Head of caudate nucleus (tissue), 42 donors: Measurements from ENCODE around the gene NR2C2.

Source experiments
- DNase-seq, 42 donors: peaks; one replicate each; pipeline versions ENCODE4 v3.0.0 to v3.0.0-alpha.2; 2020 to 2021; ENCODE audit warnings: mixed read lengths in 7 of 42
- intact Hi-C: fragments of 100-400 bp; cut with DNase I; formaldehyde crosslinking; loops from one replicate; pipeline ENCODE4 v1.15.0; 2022

Gene NR2C2

GRCh38 chr3:14918356-14918860, 29.0 kb upstream of the NR2C2 start:
- no peak for DNase-seq
- intact Hi-C loops = no loop called here

- intact Hi-C loops = loop anchor here (5.0 kb wide), 1 partner anchor 248 kb away; no protein-coding TSS in a partner anchor
- DNase-seq = no peak
These were observed 26.8 kb upstream of the NR2C2 start for GRCh38 chr3:14920536-14920935.

GRCh38 chr3:14921034-14921616, 26.3 kb upstream of the NR2C2 start:
- intact Hi-C loops = loop anchor here (5.0 kb wide), 1 partner anchor 249 kb away; no protein-coding TSS in a partner anchor
- DNase-seq = peak; percentile 73 to 93 (median 86)

GRCh38 chr3:14921811-14922705, 25.3 kb upstream of the NR2C2 start:
- no peak for DNase-seq
- intact Hi-C loops = loop anchor here (5.0 kb wide), 1 partner anchor 250 kb away; no protein-coding TSS in a partner anchor

- intact Hi-C loops = loop anchor here (5.0 kb wide), 1 partner anchor 251 kb away; no protein-coding TSS in a partner anchor
- DNase-seq = no peak
These were observed 24.5 kb upstream of the NR2C2 start for GRCh38 chr3:14922863-14923262.

GRCh38 chr3:14923476-14923875, 23.9 kb upstream of the NR2C2 start:
- intact Hi-C loops = loop anchor here (5.0 kb wide), 1 partner anchor 251 kb away; no protein-coding TSS in a partner anchor
- DNase-seq = no peak

GRCh38 chr3:14925729-14926591, 21.4 kb upstream of the NR2C2 start:
- intact Hi-C loops = no loop called here
- DNase-seq = peak in 24 of 42 donors; percentile 18 to 75 (median 45)

GRCh38 chr3:14926592-14926991, 20.8 kb upstream of the NR2C2 start:
- DNase-seq = peak in 1 of 42 donors; percentile 38
- intact Hi-C loops = no loop called here

GRCh38 chr3:14927308-14927707, 20.1 kb upstream of the NR2C2 start:
- DNase-seq = no peak
- intact Hi-C loops = no loop called here

GRCh38 chr3:14929310-14930074, 17.9 kb upstream of the NR2C2 start:
- DNase-seq = no peak
- intact Hi-C loops = no loop called here

- intact Hi-C loops = no loop called here
These were observed 13.5 kb upstream of the NR2C2 start for GRCh38 chr3:14933820-14934425.

GRCh38 chr3:14935592-14936345, 11.6 kb upstream of the NR2C2 start:
- intact Hi-C loops = no loop called here

More at GRCh38 chr3:14933820-14934425, 13.5 kb upstream of the NR2C2 start:
- no peak for DNase-seq

GRCh38 chr3:14938954-14939353, 8.4 kb upstream of the NR2C2 start:
- intact Hi-C loops = no loop called here
- DNase-seq = no peak

More at GRCh38 chr3:14935592-14936345, 11.6 kb upstream of the NR2C2 start:
- no peak for DNase-seq

- DNase-seq = peak in 1 of 42 donors; percentile 15
- intact Hi-C loops = loop anchor here (10.0 kb wide), 2 partner anchors 123 to 287 kb away; partner anchors contain the start of genes CCDC174 and MRPS25
These were observed 5.5 kb upstream of the NR2C2 start for GRCh38 chr3:14941871-14942270.

GRCh38 chr3:14943042-14943441, 4.3 kb upstream of the NR2C2 start:
- intact Hi-C loops = loop anchor here (10.0 kb wide), 2 partner anchors 122 to 288 kb away; partner anchors contain the start of genes CCDC174 and MRPS25
- DNase-seq = no peak

GRCh38 chr3:14946236-14946635, 1.1 kb upstream of the NR2C2 start:
- no peak for DNase-seq
- intact Hi-C loops = loop anchor here (5.0 to 10.0 kb wide), 3 partner anchors 119 to 291 kb away; partner anchors contain the start of genes CCDC174, MRPS25 and RBSN

GRCh38 chr3:14946739-14947099, 664 bp upstream of the NR2C2 start:
- intact Hi-C loops = loop anchor here (5.0 to 10.0 kb wide), 3 partner anchors 118 to 292 kb away; partner anchors contain the start of genes CCDC174, MRPS25 and RBSN
- no peak for DNase-seq
